ENCODE measurements around the gene IL4R.

DNA sequence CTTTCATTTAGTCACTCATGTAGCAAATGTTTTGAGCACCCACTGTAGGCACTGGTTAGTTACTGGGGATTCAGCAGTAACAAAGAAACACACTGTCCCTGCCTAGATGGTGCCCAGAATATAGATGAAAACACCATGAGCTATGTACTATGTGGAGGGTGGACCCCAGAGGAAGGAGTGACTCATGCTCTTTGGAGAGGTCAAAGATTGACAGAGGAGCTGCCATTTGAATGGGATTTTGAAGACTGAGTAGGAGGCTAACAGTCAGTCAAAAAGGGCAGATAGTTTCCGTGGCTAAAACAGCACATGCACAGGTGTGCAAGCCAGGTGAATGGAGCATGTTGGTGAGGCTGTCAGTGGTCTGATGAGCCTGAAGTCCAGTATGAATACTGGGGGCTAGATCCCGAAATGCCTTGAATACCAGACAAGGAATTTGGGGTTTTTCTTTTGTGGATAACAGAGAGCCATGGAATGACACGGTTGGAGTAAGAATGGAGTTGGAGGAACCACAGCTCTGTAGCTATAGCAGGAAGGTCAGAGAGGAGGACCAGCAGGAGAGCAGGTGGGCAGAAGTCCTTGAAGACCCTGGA is 94.3 kb downstream of the IL4R start:
- TF ChIP-seq NR2C2 (IDR thresholded peaks at IDR 0.05; ENCODE audit: borderline replicate concordance, control insufficient read depth, insufficient read length, low read depth) (no peak), RFX5 (IDR thresholded peaks at IDR 0.05; ENCODE audit: low read depth, low read length) (no peak), KDM1A (IDR thresholded peaks at IDR 0.05; ENCODE audit: borderline replicate concordance) (no peak), HDAC6 (IDR thresholded peaks at IDR 0.05; ENCODE audit: unreplicated experiment) (no peak), CBFB (IDR thresholded peaks at IDR 0.05; ENCODE audit: low read depth) (no peak), GABPA (IDR thresholded peaks at IDR 0.05; ENCODE audit: low read depth) (no peak)
- TF ChIP-seq, protein P1, sequence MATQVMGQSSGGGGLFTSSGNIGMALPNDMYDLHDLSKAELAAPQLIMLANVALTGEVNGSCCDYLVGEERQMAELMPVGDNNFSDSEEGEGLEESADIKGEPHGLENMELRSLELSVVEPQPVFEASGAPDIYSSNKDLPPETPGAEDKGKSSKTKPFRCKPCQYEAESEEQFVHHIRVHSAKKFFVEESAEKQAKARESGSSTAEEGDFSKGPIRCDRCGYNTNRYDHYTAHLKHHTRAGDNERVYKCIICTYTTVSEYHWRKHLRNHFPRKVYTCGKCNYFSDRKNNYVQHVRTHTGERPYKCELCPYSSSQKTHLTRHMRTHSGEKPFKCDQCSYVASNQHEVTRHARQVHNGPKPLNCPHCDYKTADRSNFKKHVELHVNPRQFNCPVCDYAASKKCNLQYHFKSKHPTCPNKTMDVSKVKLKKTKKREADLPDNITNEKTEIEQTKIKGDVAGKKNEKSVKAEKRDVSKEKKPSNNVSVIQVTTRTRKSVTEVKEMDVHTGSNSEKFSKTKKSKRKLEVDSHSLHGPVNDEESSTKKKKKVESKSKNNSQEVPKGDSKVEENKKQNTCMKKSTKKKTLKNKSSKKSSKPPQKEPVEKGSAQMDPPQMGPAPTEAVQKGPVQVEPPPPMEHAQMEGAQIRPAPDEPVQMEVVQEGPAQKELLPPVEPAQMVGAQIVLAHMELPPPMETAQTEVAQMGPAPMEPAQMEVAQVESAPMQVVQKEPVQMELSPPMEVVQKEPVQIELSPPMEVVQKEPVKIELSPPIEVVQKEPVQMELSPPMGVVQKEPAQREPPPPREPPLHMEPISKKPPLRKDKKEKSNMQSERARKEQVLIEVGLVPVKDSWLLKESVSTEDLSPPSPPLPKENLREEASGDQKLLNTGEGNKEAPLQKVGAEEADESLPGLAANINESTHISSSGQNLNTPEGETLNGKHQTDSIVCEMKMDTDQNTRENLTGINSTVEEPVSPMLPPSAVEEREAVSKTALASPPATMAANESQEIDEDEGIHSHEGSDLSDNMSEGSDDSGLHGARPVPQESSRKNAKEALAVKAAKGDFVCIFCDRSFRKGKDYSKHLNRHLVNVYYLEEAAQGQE (IDR thresholded peaks at IDR 0.05; ENCODE audit: low read depth, low read length): no peak
